ENCODE results near the gene CAPNS1.

- TF ChIP-seq CTCF (IDR thresholded peaks at IDR 0.05) (no peak), POLR2A (IDR thresholded peaks at IDR 0.05) (no peak)
Measured at GRCh38 chr19:36160821-36161596, 21.1 kb downstream of the CAPNS1 start.
